ENCODE data around the gene PDZD8.
A peak's percentile ranks its signal among the peaks of the same experiment; 100 is the strongest.
"Not testable (repeated sequence)": the region's sequence is repeated elsewhere in the genome, so short reads cannot be mapped to it uniquely, and the experiment has no call there.

PDZD8 gene

GRCh38 chr10:117250411-117250810, 124.8 kb downstream of the PDZD8 start:
- DNase-seq = no peak

- no peak for DNase-seq
These were observed 125.6 kb downstream of the PDZD8 start for GRCh38 chr10:117249493-117250093.

GRCh38 chr10:117248750-117249465, 126.3 kb downstream of the PDZD8 start:
- peak; percentile 61 for DNase-seq

- DNase-seq = peak; percentile 18
These were observed 128.1 kb downstream of the PDZD8 start for GRCh38 chr10:117246997-117247671.

GRCh38 chr10:117242463-117242832, 132.8 kb downstream of the PDZD8 start:
- DNase-seq = no peak

- no peak for DNase-seq
These were observed 133.4 kb downstream of the PDZD8 start for GRCh38 chr10:117241541-117242462.

GRCh38 chr10:117240621-117241529, 134.4 kb downstream of the PDZD8 start, which contains the start of gene SLC18A2:
SLC18A2 (plus strand) TSS chr10:117241114; CDS start chr10:117241694, 580 bp downstream.
- DNase-seq = no peak

- DNase-seq = no peak
These were observed 135.3 kb downstream of the PDZD8 start for GRCh38 chr10:117239721-117240620.

- no peak for DNase-seq
These were observed 136.2 kb downstream of the PDZD8 start for GRCh38 chr10:117239051-117239450.

GRCh38 chr10:117237401-117237991, 137.7 kb downstream of the PDZD8 start:
- DNase-seq = no peak

GRCh38 chr10:117230107-117230506, 145.1 kb downstream of the PDZD8 start:
- not testable (repeated sequence) for DNase-seq

GRCh38 chr10:117228210-117228609, 147.0 kb downstream of the PDZD8 start:
- no peak for DNase-seq

Data from fibroblast of skin of abdomen (primary cell).